Measurements from ENCODE around the gene SLC4A2. TPM values are rescaled to one million over a fixed set of nuclear protein-coding genes. Genes with fewer than 3 reads are reported as not detected.

The SLC4A2 gene
- total RNA-seq, 2 experiments from 2014 or later, result 58.7 to 85.0 TPM

- ChIA-PET CTCF (interaction anchor here (1.2 kb wide), 1 partner anchor 15 kb away, joined by 3 read pairs; no protein-coding TSS in a partner anchor), POLR2A (interaction anchor here (0.6 kb wide), 1 partner anchor 1324 kb away, joined by 6 read pairs; no protein-coding TSS in a partner anchor)
- Mint-ChIP-seq H3K36me3 (ENCODE audit: low read depth) (peaks cover 23% of the 10 kb centered on the region), H3K27me3 (no peaks in the 10 kb centered on the region), H3K4me3 (no peak overlapping the region), H3K27ac (no peak overlapping the region), H3K4me1 (peaks cover 19% of the 10 kb centered on the region), H3K9me3 (ENCODE audit: low read depth) (no peaks in the 10 kb centered on the region)
- no peak for ATAC-seq
- intact Hi-C loops (cut with DNase I, micrococcal nuclease), result no loop called here
- no peak for DNase-seq
Observed at GRCh38 chr7:151075978-151076426, 16.6 kb downstream of the SLC4A2 start.

GRCh38 chr7:151076863-151077704 is 17.7 kb downstream of the SLC4A2 start:
- Mint-ChIP-seq H3K27ac (no peak overlapping the region), H3K4me1 (peaks cover 26% of the 10 kb centered on the region), H3K9me3 (ENCODE audit: low read depth) (no peaks in the 10 kb centered on the region), H3K27me3 (no peaks in the 10 kb centered on the region), H3K4me3 (no peak overlapping the region), H3K36me3 (ENCODE audit: low read depth) (peaks cover 20% of the 10 kb centered on the region)
- DNase-seq (peak; percentile 49), ATAC-seq (no peak)
- ChIA-PET POLR2A (no interaction called here), CTCF (interaction anchor here (0.6 to 1.2 kb wide), 2 partner anchors 14 to 47 kb away, joined by 3 read pairs; no protein-coding TSS in a partner anchor)
- intact Hi-C loops (cut with DNase I, micrococcal nuclease), result no loop called here

- DNase-seq (no peak), ATAC-seq (no peak)
- ChIA-PET CTCF (no interaction called here), POLR2A (no interaction called here)
- intact Hi-C loops (cut with DNase I, micrococcal nuclease), result no loop called here
- Mint-ChIP-seq H3K27ac (peak overlapping the region; percentile 21), H3K36me3 (ENCODE audit: low read depth) (peaks cover 21% of the 10 kb centered on the region), H3K4me1 (peaks cover 31% of the 10 kb centered on the region), H3K27me3 (no peaks in the 10 kb centered on the region), H3K9me3 (ENCODE audit: low read depth) (no peaks in the 10 kb centered on the region), H3K4me3 (peak overlapping the region; percentile 26)
Observed at GRCh38 chr7:151077705-151078232, 18.4 kb downstream of the SLC4A2 start.

GRCh38 chr7:151078233-151079040 is 19.0 kb downstream of the SLC4A2 start:
- intact Hi-C loops (cut with DNase I, micrococcal nuclease), result no loop called here
- peaks cover 22% of the 10 kb centered on the region for H3K36me3 Mint-ChIP-seq (ENCODE audit: low read depth)
- DNase-seq, result no peak
- H3K27me3 Mint-ChIP-seq, result no peaks in the 10 kb centered on the region
- peaks cover 33% of the 10 kb centered on the region for H3K4me1 Mint-ChIP-seq
- H3K4me3 Mint-ChIP-seq, result peak overlapping the region; percentile 92
- ChIA-PET POLR2A (no interaction called here), CTCF (interaction anchor here (0.6 kb wide), 1 partner anchor 270 kb away, joined by 3 read pairs; no protein-coding TSS in a partner anchor)
- H3K9me3 Mint-ChIP-seq (ENCODE audit: low read depth), result no peaks in the 10 kb centered on the region
- no peak for ATAC-seq
- peak overlapping the region; percentile 53 for H3K27ac Mint-ChIP-seq

GRCh38 chr7:151079199-151079910 is 20.0 kb downstream of the SLC4A2 start:
- POLR2A ChIA-PET, result no interaction called here
- peak overlapping the region; percentile 92 for H3K4me3 Mint-ChIP-seq
- intact Hi-C loops (cut with DNase I, micrococcal nuclease), result no loop called here
- no peaks in the 10 kb centered on the region for H3K27me3 Mint-ChIP-seq
- CTCF ChIA-PET, result no interaction called here
- no peak for ATAC-seq
- peaks cover 21% of the 10 kb centered on the region for H3K36me3 Mint-ChIP-seq (ENCODE audit: low read depth)
- peak overlapping the region; percentile 53 for H3K27ac Mint-ChIP-seq
- H3K9me3 Mint-ChIP-seq (ENCODE audit: low read depth), result no peaks in the 10 kb centered on the region
- DNase-seq, result no peak
- peaks cover 33% of the 10 kb centered on the region for H3K4me1 Mint-ChIP-seq

- intact Hi-C loops (cut with DNase I, micrococcal nuclease), result loop anchor here (1.0 to 10.0 kb wide), 11 partner anchors 22 to 1365 kb away; partner anchors contain the start of genes ABCF2 (in 2 of the 2), ABCB8 (in 1 of the 2), CHPF2 (in 1 of the 2) and GIMAP4 (in 1 of the 2)
- Mint-ChIP-seq H3K4me1 (peaks cover 37% of the 10 kb centered on the region), H3K27ac (peak overlapping the region; percentile 91), H3K36me3 (ENCODE audit: low read depth) (peaks cover 21% of the 10 kb centered on the region), H3K9me3 (ENCODE audit: low read depth) (no peaks in the 10 kb centered on the region), H3K27me3 (peaks cover 4% of the 10 kb centered on the region), H3K4me3 (peak overlapping the region; percentile 92)
- DNase-seq (peak; percentile 40), ATAC-seq (peak; percentile 4)
- ChIA-PET CTCF (interaction anchor here (0.6 to 0.7 kb wide), 4 partner anchors 21 to 69 kb away, joined by 3 to 4 read pairs (median 3); partner anchors contain the start of gene ATG9B), POLR2A (interaction anchor here (0.5 to 1.0 kb wide), 3 partner anchors 17 to 149 kb away, joined by 3 to 7 read pairs (median 3); no protein-coding TSS in a partner anchor)
Observed at GRCh38 chr7:151080067-151080521, 20.7 kb downstream of the SLC4A2 start.

GRCh38 chr7:151080522-151081169 is 21.3 kb downstream of the SLC4A2 start, which contains the start of gene FASTK:
Gene FASTK (minus strand): TSS chr7:151080809. CDS start chr7:151080766, 43 bp downstream.
- POLR2A ChIA-PET, result interaction anchor here (0.5 to 1.0 kb wide), 4 partner anchors 8 to 149 kb away, joined by 3 to 7 read pairs (median 3); no protein-coding TSS in a partner anchor
- peaks cover 43% of the 10 kb centered on the region for H3K4me1 Mint-ChIP-seq
- H3K9me3 Mint-ChIP-seq (ENCODE audit: low read depth), result no peaks in the 10 kb centered on the region
- H3K36me3 Mint-ChIP-seq (ENCODE audit: low read depth), result peaks cover 18% of the 10 kb centered on the region
- intact Hi-C loops (cut with DNase I, micrococcal nuclease), result loop anchor here (1.0 to 10.0 kb wide), 11 partner anchors 22 to 1366 kb away; partner anchors contain the start of genes ABCF2 (in 2 of the 2), ABCB8 (in 1 of the 2), CHPF2 (in 1 of the 2) and GIMAP4 (in 1 of the 2)
- CTCF ChIA-PET, result interaction anchor here (0.6 to 0.7 kb wide), 4 partner anchors 22 to 69 kb away, joined by 3 to 4 read pairs (median 3); partner anchors contain the start of gene ATG9B
- peaks cover 7% of the 10 kb centered on the region for H3K27me3 Mint-ChIP-seq
- H3K27ac Mint-ChIP-seq, result peak within 1 kb of the TSS; percentile 91
- peak within 1 kb of the TSS; percentile 94 for H3K4me3 Mint-ChIP-seq
- ATAC-seq (peak; percentile 89), DNase-seq (peak; percentile 94)

GRCh38 chr7:151081170-151082101 is 22.0 kb downstream of the SLC4A2 start:
- POLR2A ChIA-PET, result interaction anchor here (0.6 to 1.0 kb wide), 3 partner anchors 8 to 23 kb away, joined by 3 read pairs; no protein-coding TSS in a partner anchor
- peaks cover 7% of the 10 kb centered on the region for H3K27me3 Mint-ChIP-seq
- peak overlapping the region; percentile 51 for H3K27ac Mint-ChIP-seq
- peaks cover 17% of the 10 kb centered on the region for H3K36me3 Mint-ChIP-seq (ENCODE audit: low read depth)
- no peak for ATAC-seq
- CTCF ChIA-PET, result no interaction called here
- intact Hi-C loops (cut with DNase I, micrococcal nuclease), result loop anchor here (2.0 to 10.0 kb wide), 7 partner anchors 146 to 1367 kb away; partner anchors contain the start of genes ABCF2 (in 1 of the 2), CHPF2 (in 1 of the 2), GIMAP4 (in 1 of the 2) and GIMAP7 (in 1 of the 2)
- peak overlapping the region; percentile 94 for H3K4me3 Mint-ChIP-seq
- H3K9me3 Mint-ChIP-seq (ENCODE audit: low read depth), result no peaks in the 10 kb centered on the region
- peaks cover 46% of the 10 kb centered on the region for H3K4me1 Mint-ChIP-seq
- DNase-seq, result no peak

Data from activated CD4-positive, alpha-beta T cell treated with anti-CD3 and anti-CD28 coated beads for 36 hours (primary cell).